ENCODE measurements around the gene SLC26A6. TPM values are rescaled to one million over a fixed set of nuclear protein-coding genes. Genes with fewer than 3 reads are reported as not detected.

SLC26A6 gene
- total and polyA plus RNA-seq, 2 of the 13 experiments (the other 11 are each of a cell fraction or from before 2014, with no cell fraction given) = 40.7 to 184 TPM

- TF ChIP-seq ZBTB44 (CRISPR knock-in tag; IDR thresholded peaks at IDR 0.05) = no peak
- TF ChIP-seq NBN (conservative IDR thresholded peaks at IDR 0.05) = no peak
Observed at GRCh38 chr3:48588230-48588629, 47.0 kb downstream of the SLC26A6 start (continued).

GRCh38 chr3:48587686-48588085 lies 47.6 kb downstream of the SLC26A6 start:
- ATAC-seq (no peak), FAIRE-seq (no peak), DNase-seq (ENCODE audit: low spot score) (no peak)
- Histone ChIP-seq H3K9me3 (ENCODE audit: low read length) (no peaks in the 10 kb centered on the region), H3K27me3 (ENCODE audit: control insufficient read depth in 1 of 2, insufficient read depth in 2 of 2, low read length in 2 of 2) (0 out of 5 replicates have a peak, but pooled peaks cover 0 to 4% of the 10 kb centered on the region in 2 experiments), H3K4me1 (ENCODE audit: insufficient read depth, low read length) (peaks cover 10% of the 10 kb centered on the region; the same call in 1 of the 2 replicates), H3K36me3 (replicated peaks in 1 of 2; ENCODE audit: control insufficient read depth in 1 of 2, insufficient read depth in 2 of 2, low read length in 2 of 2) (no peaks in the 10 kb centered on the region; a peak in 1 of 5 replicates), H3K79me2 (ENCODE audit: insufficient read depth, low read length) (no peaks in the 10 kb centered on the region), H3K9ac (ENCODE audit: insufficient read depth, low read depth, low read length) (no peak overlapping the region), H3K4me2 (ENCODE audit: low read depth, low read length) (no peak overlapping the region), H3K4me3 (replicated peaks in 1 of 3; ENCODE audit: insufficient read depth in 1 of 3, low read depth in 2 of 3, low read length in 3 of 3) (no peak overlapping the region), H2AFZ (ENCODE audit: low read length) (no peak overlapping the region), H3K27ac (ENCODE audit: extremely low read length, insufficient read depth, low read length) (no peak overlapping the region), H4K20me1 (ENCODE audit: insufficient read depth, low read length) (no peaks in the 10 kb centered on the region)
- no TSS peak for BruUV-seq (replicated peaks)
- no CpG with 5 or more reads among the region's 11 CpGs for WGBS (ENCODE audit: low lambda C conversion rate)
- TF ChIP-seq ZNF687 (CRISPR knock-in tag; IDR thresholded peaks at IDR 0.05) (no peak), ZSCAN29 (CRISPR knock-in tag; conservative IDR thresholded peaks at IDR 0.05) (no peak), NFAT5 (CRISPR knock-in tag; IDR thresholded peaks at IDR 0.05) (no peak), TRIM22 (IDR thresholded peaks at IDR 0.05) (no peak), ZNF350 (CRISPR knock-in tag; IDR thresholded peaks at IDR 0.05; ENCODE audit: borderline replicate concordance, low read depth) (no peak)
- intact Hi-C loops (cut with micrococcal nuclease; ENCODE audit: unreplicated experiment) = no loop called here
- in situ Hi-C loops (cut with HindIII; ENCODE audit: extremely low pct_ligation_motif_present, low pct_unique_long_range_greater_than_20kb) = no loop called here
- POLR2A ChIA-PET = no interaction called here
- CTCF ChIA-PET (ENCODE audit: low intra/inter-chr PET ratio, low total read pairs) = no interaction called here

Data from HepG2 (cell line).